Kidney (tissue), 14 donors: ENCODE data around the gene SMIM10L1. TPM values are rescaled to one million over a fixed set of nuclear protein-coding genes. Genes with fewer than 3 reads are reported as not detected.

Experiments used
- DNase-seq, 5 donors: peaks; one replicate each; pipeline ENCODE4 v3.0.0-alpha.2; 2013 to 2020
- FAIRE-seq: peaks from 2 replicates; lab custom pipeline; 2012; peaks lifted over from hg19 to GRCh38; lab: Jason Lieb, UNC
- H3K27ac ChIP-seq, 2 donors: one replicate each; pipeline ENCODE4 v1.7.0; 2013; ENCODE audit warnings: low read depth in 2 of 2, low read length in 2 of 2, inconsistent platforms in 1 of 2
- H3K27me3 ChIP-seq: one replicate; pipeline ENCODE4 v1.7.1; 2013; ENCODE audit warnings: low read length, inconsistent platforms; ENCODE audit not compliant: control insufficient read depth, insufficient read depth
- H3K36me3 ChIP-seq, 3 donors: one replicate each; pipeline versions ENCODE4 v1.7.0 to v1.7.1; 2013; ENCODE audit warnings: low read length in 3 of 3, control low read depth in 1 of 3, inconsistent platforms in 1 of 3; ENCODE audit not compliant: insufficient read depth in 3 of 3, control insufficient read depth in 2 of 3
- H3K4me1 ChIP-seq, 3 donors: one replicate each; pipeline versions ENCODE4 v1.7.0 to v1.7.1; 2013; ENCODE audit warnings: low read length in 3 of 3, inconsistent platforms in 1 of 3, low read depth in 1 of 3; ENCODE audit not compliant: control insufficient read depth in 2 of 3, insufficient read depth in 2 of 3
- H3K4me3 ChIP-seq, 3 donors: one replicate each; pipeline versions ENCODE4 v1.7.0 to v1.8.1; 2013; ENCODE audit warnings: low read length in 3 of 3, control low read depth in 1 of 3, inconsistent platforms in 1 of 3
- H3K9ac ChIP-seq, 3 donors: one replicate each; pipeline versions ENCODE4 v1.7.0 to v1.7.1; 2013; ENCODE audit warnings: low read length in 3 of 3, control low read depth in 1 of 3, inconsistent platforms in 1 of 3
- H3K9me3 ChIP-seq, 3 donors: one replicate each; pipeline versions ENCODE4 v1.7.0 to v1.7.1; 2013; ENCODE audit warnings: low read length in 3 of 3, control low read depth in 1 of 3, inconsistent platforms in 1 of 3; ENCODE audit not compliant: control insufficient read depth in 2 of 3, insufficient read depth in 1 of 3
- CTCF ChIP-seq: IDR thresholded peaks from 3 replicates; pipeline ENCODE4 v1.5.1; 2012; ENCODE audit warnings: mild to moderate bottlenecking, moderate library complexity, borderline replicate concordance; ENCODE audit not compliant: insufficient read depth; ENCODE audit errors: extremely low read depth
- intact Hi-C: fragments of 100-400 bp; cut with DNase I; formaldehyde crosslinking; loops from one replicate; pipeline ENCODE4 v1.11.1; 2022
- polyA plus RNA-seq: library from polyadenylated mRNA; stranded (reverse); fragments of 350-450 nt; fragmentation: Illumina TruSeq; extraction: RNeasy Lipid Tissue Mini Kit (QIAGEN cat#74804); gene quantifications from one replicate; pipeline ENCODE4 v1.2.3, GENCODE V29; 2014; ENCODE audit warnings: low read depth, low replicate concordance; ENCODE audit not compliant: insufficient read depth
- total RNA-seq: library from RNA; stranded (reverse); fragmentation: NEBNext Ultra II Directional; extraction: Animal tissue kit (Norgen Biotek cat#: 25700); gene quantifications from one replicate; pipeline ENCODE4 v1.2.1, GENCODE V29; 2021
- donor health status: control.
- donor health status: control.
- donor health status: control.
- donor health status: control.
- donor health status: control.
- donor health status: DM: yes; HTN: yes; CAD: no.
- donor health status: Normal renal cell carcinoma (clear cell type).

SMIM10L1 gene
- total and polyA plus RNA-seq, 2 donors from 2014 or later = 9.9 to 12.5 TPM

- TF ChIP-seq CTCF = no peak
- DNase-seq (peak in 2 of 5 donors; percentile 65 to 82), FAIRE-seq (no peak)
- H3K27me3 ChIP-seq = no peaks in the 10 kb centered on the region
- H3K4me3 ChIP-seq = peak overlapping the region; percentile 82 to 84 (median 83)
- no peaks in the 10 kb centered on the region for H3K9me3 ChIP-seq
- no peaks in the 10 kb centered on the region for H3K36me3 ChIP-seq
- peak overlapping the region; percentile 44 to 84 (median 70) for H3K9ac ChIP-seq
- peak overlapping the region; percentile 79 to 92 for H3K27ac ChIP-seq
- H3K4me1 ChIP-seq = peaks cover 3 to 18% (median 7%) of the 10 kb centered on the region in 3 donors
- intact Hi-C loops = no loop called here
These were observed 1.1 kb downstream of the SMIM10L1 start for GRCh38 chr12:11171969-11172675.

DNA sequence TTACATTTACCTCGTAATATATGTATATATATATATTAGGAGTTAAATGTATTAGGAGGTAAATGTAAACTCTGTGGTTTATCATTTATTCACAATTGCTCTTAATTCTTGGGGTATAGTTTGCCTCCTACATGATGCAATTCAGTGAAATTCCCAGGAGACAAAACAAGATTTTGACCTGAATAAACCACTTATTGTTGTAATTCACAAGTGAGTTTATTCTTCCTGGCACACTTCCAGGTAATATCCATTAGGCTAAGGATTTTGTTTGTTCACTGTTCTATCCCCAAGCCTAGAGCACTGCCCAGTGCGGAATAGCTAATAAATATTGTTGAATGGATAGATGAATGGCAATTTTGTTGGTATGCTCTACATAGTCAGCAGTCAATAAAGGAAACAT lies 3.0 kb downstream of the SMIM10L1 start:
- Histone ChIP-seq H3K4me3 (no peak overlapping the region), H3K9me3 (no peaks in the 10 kb centered on the region), H3K27me3 (no peaks in the 10 kb centered on the region), H3K9ac (no peak overlapping the region), H3K36me3 (no peaks in the 10 kb centered on the region), H3K27ac (no peak overlapping the region), H3K4me1 (peaks cover 3 to 18% (median 7%) of the 10 kb centered on the region in 3 donors)
- no peak for TF ChIP-seq CTCF
- no peak for FAIRE-seq
- no peak for DNase-seq
- intact Hi-C loops = no loop called here

GRCh38 chr12:11178250-11178649 lies 7.3 kb downstream of the SMIM10L1 start:
- FAIRE-seq (no peak), DNase-seq (no peak)
- H3K9me3 ChIP-seq = no peaks in the 10 kb centered on the region
- peaks cover 0 to 2% (median 0%) of the 10 kb centered on the region in 3 donors for H3K4me1 ChIP-seq
- H3K27ac ChIP-seq = no peak overlapping the region
- H3K9ac ChIP-seq = no peak overlapping the region
- no peaks in the 10 kb centered on the region for H3K27me3 ChIP-seq
- H3K4me3 ChIP-seq = no peak overlapping the region
- intact Hi-C loops = no loop called here
- no peaks in the 10 kb centered on the region for H3K36me3 ChIP-seq
- no peak for TF ChIP-seq CTCF

DNA sequence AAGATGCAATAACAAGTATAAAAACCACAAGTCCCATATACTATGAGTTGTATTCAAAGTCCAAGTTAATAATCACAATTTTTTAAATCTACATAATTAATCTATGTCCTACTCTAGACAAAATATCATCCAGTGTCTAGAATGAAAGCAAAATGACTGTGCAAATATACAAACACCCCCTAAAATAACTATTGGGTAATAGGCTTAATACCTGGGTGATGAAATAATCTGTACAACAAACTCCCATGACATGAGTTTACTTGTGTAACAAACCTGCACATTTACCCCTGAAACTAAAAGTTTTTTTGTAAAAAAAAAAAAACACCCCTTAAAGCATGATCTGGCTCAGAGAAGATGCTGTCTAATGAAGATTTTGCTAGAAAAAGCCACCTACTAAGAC lies 11.5 kb downstream of the SMIM10L1 start:
- H3K4me1 ChIP-seq = no peaks in the 10 kb centered on the region
- no peak overlapping the region for H3K9ac ChIP-seq
- H3K27me3 ChIP-seq = no peaks in the 10 kb centered on the region
- no peak for FAIRE-seq
- H3K27ac ChIP-seq = no peak overlapping the region
- no peak for DNase-seq
- no peaks in the 10 kb centered on the region for H3K9me3 ChIP-seq
- no peaks in the 10 kb centered on the region for H3K36me3 ChIP-seq
- TF ChIP-seq CTCF = no peak
- H3K4me3 ChIP-seq = no peak overlapping the region
- intact Hi-C loops = no loop called here
